HG02678 (cell line): ENCODE results near the gene JUND.

ENCODE experiments used
- ATAC-seq: cut with Tn5 transposase; IDR thresholded peaks from one replicate; pipeline ENCODE4 v1.9.1; 2021; ENCODE audit warnings: mild to moderate bottlenecking, moderate library complexity; ENCODE audit not compliant: unreplicated experiment

The JUND gene

GRCh38 chr19:18271433-18271841 is 10.0 kb downstream of the JUND start:
- ATAC-seq: no peak

GRCh38 chr19:18270326-18270725 is 11.1 kb downstream of the JUND start:
- no peak for ATAC-seq

GRCh38 chr19:18269070-18269723 is 12.2 kb downstream of the JUND start:
- ATAC-seq: no peak

GRCh38 chr19:18266771-18267686 is 14.4 kb downstream of the JUND start:
- ATAC-seq: no peak

GRCh38 chr19:18265582-18265981 is 15.8 kb downstream of the JUND start:
- ATAC-seq: no peak

GRCh38 chr19:18264971-18265540 is 16.4 kb downstream of the JUND start:
- ATAC-seq: no peak

GRCh38 chr19:18264137-18264854 is 17.1 kb downstream of the JUND start:
- no peak for ATAC-seq

GRCh38 chr19:18263324-18264136 is 17.9 kb downstream of the JUND start:
- ATAC-seq: no peak

- no peak for ATAC-seq
These were observed 18.5 kb downstream of the JUND start for GRCh38 chr19:18262917-18263316.

- no peak for ATAC-seq
These were observed 19.3 kb downstream of the JUND start for GRCh38 chr19:18262144-18262543.

GRCh38 chr19:18261474-18261873 is 19.9 kb downstream of the JUND start:
- ATAC-seq: no peak

- no peak for ATAC-seq
These were observed 21.5 kb downstream of the JUND start for GRCh38 chr19:18259893-18260292.

- no peak for ATAC-seq
These were observed 23.6 kb downstream of the JUND start for GRCh38 chr19:18257503-18258470.

- ATAC-seq: no peak
These were observed 26.6 kb downstream of the JUND start for GRCh38 chr19:18254546-18255503.

- no peak for ATAC-seq
These were observed 27.7 kb downstream of the JUND start for GRCh38 chr19:18253716-18254115.

GRCh38 chr19:18253130-18253529 is 28.3 kb downstream of the JUND start:
- ATAC-seq: no peak

- ATAC-seq: no peak
These were observed 29.1 kb downstream of the JUND start for GRCh38 chr19:18252370-18252717.
